Measurements from ENCODE around the gene LBHD2.

DNA sequence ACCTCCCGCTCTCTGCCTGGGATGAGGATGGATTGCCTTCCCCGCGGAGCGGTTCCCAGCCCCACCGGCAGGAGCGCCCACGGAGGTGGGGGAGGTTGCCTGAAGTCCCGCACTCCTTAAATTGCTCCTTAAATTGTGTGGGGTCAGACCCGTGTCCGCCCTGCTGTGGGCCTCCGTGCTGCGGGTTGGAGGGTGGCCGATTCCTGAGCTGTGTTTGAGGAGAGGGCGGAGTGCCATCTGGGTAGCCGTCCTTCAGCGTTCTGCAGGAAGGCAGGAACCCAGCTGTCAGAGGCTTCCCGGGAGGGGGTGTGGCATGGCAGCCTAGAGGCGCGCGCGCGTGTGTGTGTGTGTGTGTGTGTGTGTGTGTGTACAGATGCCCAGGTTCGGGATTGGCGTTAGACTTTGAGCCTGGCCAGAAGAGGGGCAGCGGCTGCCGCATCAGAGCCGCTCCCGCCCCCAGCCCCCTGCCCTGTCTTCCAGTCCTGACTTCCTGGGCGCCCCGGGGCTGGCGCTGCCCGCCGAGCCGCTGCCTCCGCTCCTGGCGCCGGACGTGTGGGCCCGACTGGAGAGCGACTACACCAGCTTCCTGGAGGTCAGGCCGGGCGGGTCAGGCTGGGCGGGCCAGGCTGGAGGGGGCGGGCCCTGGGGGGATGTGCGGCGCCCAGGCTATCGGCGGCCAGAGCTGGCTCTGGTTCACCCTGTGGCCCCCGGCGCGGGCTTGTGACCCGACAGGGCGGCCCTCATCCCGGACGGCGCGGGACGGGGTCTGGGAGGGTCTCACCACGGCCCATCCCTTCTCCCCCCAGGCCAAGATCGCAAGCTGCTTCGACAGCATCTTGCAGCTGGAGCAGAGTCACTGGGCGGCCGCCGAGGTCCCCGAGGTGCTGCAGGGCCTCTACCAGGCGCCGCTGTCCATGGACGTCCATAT, 19.7 kb downstream of the LBHD2 start:
- TF ChIP-seq ARNT (IDR thresholded peaks at IDR 0.05) (no peak), SP1 (IDR thresholded peaks at IDR 0.05) (no peak), FOXM1 (IDR thresholded peaks at IDR 0.05; ENCODE audit: borderline replicate concordance) (no peak), CTBP1 (IDR thresholded peaks at IDR 0.05; ENCODE audit: borderline replicate concordance) (no peak), FOXK2 (IDR thresholded peaks at IDR 0.05) (no peak), SUZ12 (IDR thresholded peaks at IDR 0.05) (no peak), ZNF384 (IDR thresholded peaks at IDR 0.05) (no peak), NFRKB (IDR thresholded peaks at IDR 0.05) (no peak), LEF1 (IDR thresholded peaks at IDR 0.05; ENCODE audit: borderline replicate concordance) (no peak), BHLHE40 (IDR thresholded peaks at IDR 0.05; ENCODE audit: borderline replicate concordance) (no peak), ELF4 (IDR thresholded peaks at IDR 0.05) (no peak), TARDBP (IDR thresholded peaks at IDR 0.05) (no peak), FOXA1 (IDR thresholded peaks at IDR 0.05) (no peak)
- TF ChIP-seq, protein P1, sequence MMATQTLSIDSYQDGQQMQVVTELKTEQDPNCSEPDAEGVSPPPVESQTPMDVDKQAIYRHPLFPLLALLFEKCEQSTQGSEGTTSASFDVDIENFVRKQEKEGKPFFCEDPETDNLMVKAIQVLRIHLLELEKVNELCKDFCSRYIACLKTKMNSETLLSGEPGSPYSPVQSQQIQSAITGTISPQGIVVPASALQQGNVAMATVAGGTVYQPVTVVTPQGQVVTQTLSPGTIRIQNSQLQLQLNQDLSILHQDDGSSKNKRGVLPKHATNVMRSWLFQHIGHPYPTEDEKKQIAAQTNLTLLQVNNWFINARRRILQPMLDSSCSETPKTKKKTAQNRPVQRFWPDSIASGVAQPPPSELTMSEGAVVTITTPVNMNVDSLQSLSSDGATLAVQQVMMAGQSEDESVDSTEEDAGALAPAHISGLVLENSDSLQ (IDR thresholded peaks at IDR 0.05) = no peak
